GM18861 (cell line): Measurements from ENCODE around the gene NELL2.
"Not testable (repeated sequence)": the region's sequence is repeated elsewhere in the genome, so short reads cannot be mapped to it uniquely, and the experiment has no call there.

Experiments used
- ATAC-seq: cut with Tn5 transposase; IDR thresholded peaks from one replicate; pipeline ENCODE4 v1.9.1; 2021; ENCODE audit not compliant: unreplicated experiment

The NELL2 gene

DNA sequence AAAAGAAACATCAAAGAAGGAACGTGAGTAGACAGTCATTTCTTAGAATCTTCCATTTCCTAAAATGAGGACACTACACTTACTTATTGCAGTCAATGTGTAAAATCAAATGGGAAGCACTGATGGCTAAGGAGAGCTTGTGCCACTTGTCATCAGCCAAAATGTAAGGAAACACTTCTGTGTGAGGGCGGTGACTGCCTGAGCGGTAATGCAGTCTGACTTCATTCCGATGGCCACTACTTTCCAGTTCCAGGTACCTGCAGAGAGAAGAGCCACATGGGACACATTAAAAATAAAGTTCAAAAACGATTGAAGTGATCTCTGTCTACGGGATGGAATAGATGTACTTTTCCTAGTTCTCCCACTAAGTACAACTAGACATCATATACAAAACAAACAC lies 96.3 kb downstream of the NELL2 start:
- no peak for ATAC-seq

DNA sequence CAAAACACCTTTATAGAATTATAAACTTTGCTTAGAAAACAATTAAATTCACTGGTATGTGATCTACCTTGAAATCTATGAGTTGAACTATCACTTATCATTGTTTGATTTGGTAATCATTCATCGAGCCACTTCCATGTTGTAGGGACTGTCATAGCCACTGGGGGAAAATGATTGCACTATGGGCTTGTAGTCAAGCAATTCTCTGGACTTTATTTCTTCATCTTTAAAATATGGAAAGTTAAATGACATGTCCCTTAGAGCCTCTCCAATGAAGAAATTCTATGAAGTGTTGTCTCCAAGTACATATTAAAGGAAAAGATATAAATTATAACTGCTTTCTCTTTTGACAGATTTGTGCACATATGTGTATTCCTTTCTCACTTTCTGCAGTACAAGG lies 97.3 kb downstream of the NELL2 start:
- ATAC-seq, result no peak

DNA sequence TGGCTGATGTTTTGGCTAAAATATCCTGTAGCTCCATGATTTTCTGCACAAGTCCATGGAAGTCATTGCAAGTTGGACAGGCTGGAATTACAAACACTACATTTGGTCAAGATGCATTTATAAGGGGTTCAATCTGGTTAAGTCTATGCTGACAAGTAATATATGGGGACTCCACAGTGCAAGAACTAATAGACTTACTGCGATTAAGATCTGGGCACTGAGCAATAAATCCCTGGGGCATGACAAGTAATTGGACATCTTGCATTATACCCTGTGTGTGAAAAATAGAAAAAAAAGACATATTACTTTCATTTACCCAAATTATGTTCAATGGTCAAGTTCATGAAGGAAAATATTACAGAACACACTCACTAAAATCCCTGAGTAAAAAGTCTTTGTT lies 99.1 kb downstream of the NELL2 start:
- no peak for ATAC-seq

DNA sequence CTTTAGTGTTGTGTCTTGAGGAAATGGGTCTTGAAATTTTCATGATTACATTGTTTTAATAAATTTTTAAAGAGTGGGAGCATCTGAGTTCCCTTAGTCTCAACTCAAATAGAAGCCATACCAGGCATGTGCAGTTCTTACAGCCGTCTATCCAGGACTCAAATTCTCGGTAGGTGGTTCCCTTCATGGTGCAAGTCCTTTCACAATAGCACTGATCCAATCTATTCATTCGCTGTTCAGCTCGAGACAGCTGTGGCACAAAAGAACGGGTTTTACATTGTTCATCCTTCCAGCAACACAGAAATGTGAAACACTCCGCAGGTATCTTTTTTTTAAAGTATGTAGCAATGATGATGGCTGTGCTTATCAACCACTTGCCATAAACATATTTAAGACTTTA lies 100.2 kb downstream of the NELL2 start:
- ATAC-seq, result no peak

DNA sequence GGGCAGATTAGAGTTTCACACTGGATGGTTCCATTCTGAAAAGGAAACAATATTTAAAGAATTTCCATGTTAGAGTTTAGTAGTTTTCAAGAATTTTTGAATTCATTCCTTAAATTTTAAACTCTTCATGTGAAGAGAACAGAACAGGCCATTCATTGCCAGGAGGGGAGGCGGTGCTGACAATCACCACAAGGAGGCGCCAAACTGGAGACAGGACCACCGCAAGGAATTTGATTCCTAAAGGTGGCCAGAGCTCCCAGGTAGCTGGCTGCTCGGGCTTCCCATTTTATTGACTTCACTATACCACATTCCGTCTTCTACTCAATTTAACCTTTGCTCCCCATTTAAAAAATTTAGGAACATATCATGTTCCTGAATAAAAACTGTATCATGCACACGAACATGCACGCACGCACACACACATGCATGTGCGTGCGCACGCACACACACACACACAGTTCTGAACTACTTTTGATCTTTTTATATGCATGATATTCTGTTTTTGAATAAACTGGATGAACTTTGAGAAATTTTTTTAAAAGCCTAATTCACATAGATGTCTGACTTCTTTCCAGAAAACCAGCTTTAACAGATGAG lies 101.2 kb downstream of the NELL2 start:
- ATAC-seq, result no peak

DNA sequence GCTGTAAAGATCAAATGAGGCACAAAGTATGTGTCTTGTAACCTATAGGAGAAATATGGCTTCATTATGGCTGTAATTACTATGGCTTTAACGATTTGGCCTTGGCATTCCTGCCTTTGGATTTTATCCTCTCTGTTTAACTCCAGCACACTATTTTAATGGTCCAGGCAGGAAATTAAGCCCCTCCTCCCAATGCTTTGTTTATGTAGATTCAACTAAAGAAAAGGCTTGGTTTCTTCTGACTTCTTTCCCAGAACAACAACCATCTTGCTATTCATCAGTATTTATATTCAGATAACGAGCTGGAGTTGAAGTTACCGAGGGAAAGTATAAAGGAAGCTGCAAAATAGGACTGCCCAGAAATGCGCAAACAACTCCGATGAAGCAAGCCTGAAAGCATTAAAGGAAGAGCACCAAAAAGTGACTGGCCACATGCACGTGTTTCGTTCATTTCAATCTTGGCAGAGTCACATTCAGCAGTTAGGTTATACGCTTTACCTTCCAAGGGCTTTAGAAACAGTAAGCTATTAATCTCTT lies 104.6 kb downstream of the NELL2 start:
- ATAC-seq, result no peak

DNA sequence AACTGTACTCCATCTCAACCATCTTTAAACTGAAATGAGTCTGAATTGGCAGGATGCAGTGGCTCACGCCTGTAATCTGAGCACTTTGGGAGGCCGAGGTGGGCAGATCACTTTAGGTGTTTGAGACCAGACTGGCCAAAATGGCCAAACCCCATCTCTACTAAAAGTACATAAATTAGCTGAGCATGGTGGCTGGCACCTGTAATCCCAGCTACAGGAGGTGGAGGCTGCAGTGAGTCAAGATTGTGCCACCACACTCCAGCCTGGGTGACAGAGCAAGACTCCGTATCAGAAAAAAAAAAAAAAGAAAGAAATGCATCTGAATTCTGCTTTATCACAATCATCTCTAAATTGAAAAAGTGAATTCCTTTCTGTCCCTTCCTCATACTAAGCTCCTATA lies 110.3 kb downstream of the NELL2 start:
- no peak for ATAC-seq

DNA sequence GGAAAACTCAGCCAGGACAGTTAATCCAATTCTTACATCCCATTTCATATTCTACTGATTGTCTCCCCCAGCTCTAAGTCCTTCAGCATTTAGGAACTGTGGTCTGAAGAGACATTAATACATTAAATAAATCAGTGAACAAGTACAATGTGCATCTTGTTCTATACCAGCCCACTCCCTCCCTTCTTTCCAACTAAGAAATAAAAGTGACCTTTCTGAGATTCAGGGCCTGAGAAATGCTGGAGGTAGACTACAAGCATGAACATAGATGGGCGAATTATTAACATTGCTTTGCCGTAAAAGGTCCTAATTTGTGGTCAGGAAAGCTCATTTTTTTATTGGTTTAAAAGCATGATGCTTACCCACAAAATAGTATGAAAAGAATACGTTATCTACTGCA lies 113.1 kb downstream of the NELL2 start:
- ATAC-seq, result no peak

DNA sequence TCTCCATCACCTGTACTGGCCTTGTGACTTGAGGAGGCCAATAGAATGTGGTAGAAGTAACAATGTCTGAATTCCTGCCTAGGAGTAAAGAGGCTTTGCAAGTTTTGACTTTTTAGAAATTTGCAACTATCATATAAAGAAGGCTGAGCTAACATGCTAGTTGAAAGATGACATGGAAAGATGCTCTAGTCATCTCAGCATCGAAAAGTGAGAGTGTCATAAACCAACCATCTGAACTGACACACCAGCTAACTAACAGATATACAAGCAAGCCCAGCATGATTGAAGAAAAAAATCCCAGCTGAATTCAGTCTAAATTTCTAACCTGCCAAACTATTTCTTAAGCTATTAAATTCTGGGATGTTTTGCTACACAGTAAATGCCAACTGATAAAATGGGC lies 116.8 kb downstream of the NELL2 start:
- no peak for ATAC-seq

DNA sequence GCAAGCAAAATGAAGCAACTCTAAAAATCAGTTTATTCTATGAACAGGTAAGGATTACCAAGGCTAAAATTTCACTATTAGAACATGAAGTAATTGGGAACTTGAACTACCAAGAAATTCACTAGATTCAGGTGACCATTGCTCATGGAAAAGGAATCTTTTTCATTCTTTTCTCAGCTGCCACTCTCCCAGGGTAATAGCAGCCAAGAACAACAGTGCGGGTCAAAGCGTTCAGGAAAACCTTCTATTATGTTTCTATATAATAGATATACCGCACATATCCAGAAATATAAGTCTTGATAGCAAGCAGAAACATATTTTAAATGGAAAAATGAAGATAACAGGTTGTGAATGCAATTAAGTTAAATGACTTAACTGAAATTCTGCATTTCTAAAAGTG lies 125.6 kb downstream of the NELL2 start:
- ATAC-seq, result no peak

DNA sequence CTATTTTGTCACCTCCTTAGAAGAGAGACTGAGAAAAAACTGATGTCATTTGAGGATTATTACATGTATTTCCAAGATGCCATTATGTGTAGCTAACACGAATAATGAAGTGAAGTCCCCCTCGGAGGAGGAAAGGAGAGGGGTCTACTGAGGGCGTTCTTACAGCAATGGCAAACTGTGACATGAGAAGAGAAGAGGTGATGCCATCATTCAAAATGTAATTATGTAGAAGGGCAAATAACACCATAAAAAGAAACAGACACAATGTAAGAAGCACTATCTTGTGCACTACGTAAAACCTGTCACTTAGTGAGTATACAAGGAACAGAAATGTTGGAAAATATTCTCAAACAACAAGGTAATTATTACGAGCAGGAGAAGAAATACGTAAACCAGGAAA lies 126.5 kb downstream of the NELL2 start:
- no peak for ATAC-seq

DNA sequence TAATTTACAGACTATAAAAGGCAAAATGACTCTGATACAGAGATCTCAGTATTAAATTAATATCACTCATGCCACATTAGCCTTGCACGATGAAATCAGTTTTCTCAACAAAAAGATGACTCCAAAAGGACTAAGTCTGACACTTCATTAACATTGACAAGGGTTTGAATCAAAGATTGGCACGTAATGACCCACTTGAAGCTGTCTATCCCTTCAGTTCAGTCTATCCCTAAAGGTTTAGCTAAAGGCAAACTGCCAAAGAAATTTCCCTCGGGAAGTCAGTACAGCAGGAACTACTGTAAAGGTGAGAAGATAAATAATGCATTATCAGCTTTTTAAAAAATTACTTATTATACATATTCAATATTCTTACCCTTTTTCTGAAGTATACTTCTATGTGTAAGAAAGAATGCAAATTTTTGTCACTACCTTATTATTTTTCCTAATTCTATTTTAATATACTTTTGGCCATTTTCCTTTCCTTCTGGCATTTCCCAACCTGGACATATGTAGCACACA lies 127.1 kb downstream of the NELL2 start:
- no peak for ATAC-seq

DNA sequence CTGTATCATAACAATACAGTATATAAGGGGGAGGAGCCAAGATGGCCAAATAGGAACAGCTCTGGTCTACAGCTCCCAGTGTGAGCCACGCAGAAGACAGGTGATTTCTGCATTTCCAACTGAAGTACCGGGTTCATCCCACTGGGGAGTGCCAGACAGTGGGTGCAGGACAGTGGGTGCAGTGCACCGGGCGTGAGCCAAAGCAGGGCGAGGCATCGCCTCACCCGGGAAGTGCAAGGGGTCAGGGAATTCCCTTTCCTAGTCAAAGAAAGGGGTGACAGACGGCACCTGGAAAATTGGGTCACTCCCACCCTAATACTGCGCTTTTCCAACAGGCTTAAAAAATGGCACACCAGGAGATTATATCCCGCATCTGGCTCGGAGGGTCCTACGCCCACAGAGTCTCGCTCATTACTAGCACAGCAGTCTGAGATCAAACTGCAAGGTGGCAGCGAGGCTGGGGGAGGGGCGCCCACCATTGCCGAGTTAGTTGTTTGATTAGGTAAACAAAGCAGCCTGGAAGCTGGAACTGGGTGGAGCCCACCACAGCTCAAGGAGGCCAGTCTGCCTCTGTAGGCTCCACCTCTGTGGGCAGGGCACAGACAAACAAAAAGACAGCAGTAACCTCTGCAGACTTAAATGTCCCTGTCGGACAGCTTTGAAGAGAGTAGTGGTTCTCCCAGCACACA lies 134.7 kb downstream of the NELL2 start:
- ATAC-seq, result not testable (repeated sequence)

DNA sequence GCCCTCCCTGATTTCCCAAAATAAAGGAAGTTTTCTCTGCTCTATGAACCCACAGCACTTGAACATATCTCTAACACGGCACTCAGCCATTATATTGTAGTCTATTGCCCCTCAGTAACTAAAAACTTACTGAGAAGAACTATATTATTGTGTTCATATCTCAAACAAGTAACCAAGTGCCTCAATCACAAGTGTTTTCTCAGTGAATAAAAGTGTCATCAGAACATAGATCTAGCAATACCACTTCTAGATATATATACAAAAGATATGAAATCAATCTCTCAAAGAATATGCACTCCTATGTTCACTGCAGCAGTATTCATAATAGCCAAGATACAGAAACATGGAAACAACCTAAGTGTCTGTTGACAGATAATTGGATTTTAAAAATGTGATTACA lies 138.1 kb downstream of the NELL2 start:
- ATAC-seq, result no peak

DNA sequence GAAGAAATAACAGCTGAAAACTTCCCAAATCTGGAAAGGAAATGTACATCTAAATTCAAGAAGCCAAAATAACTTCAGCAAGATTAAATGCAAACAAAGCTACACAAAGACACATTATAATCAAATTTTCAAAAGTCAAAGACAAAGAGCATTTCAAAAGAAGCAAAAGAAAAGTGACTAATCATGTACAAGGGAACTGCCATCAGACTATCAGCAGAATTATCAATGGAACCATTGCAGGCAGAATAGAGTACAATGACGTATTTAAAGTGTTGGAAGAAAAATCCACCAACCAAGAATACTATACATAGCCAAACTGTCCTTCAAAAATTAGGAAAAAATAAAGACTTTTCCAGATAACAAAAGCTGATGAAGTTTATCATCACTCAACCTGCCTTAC lies 147.5 kb downstream of the NELL2 start:
- no peak for ATAC-seq

DNA sequence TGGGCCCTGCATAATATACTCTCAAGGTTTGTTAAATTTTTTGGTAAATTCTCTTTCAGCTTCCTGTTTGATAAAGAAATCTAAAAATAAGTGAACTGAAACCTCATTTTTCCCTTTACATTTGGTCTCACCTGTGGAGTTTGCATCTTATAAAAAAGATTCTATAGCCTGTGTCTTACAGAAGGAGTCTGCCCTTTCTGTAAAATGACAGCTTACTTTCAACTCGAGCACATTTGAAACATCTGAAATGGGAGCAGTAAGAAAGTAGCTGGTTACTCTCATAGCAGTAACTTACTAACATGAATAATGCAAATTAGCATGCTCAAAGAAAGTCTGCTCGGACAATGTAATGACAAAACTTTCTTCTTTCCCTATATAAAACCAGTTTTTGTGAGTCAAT lies 155.8 kb downstream of the NELL2 start:
- no peak for ATAC-seq

DNA sequence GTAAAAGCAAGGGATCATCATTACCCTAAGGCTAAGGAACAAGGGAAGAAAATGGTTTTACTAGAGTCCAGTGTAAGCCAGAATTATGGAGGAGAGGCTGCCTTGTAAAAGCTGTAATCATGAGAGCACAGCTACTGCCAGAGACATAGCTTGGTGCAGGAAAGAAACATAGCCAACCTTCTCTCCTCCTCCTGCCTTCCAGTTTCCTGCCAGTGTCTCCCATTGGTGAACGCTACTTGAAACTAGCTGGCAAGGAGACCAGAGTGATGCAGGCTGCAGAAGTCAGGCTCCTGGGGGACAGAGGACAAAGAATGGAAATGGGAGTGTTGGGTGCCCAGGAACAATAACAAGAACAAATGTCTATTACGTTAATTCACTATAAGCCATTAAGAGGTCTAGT lies 158.5 kb downstream of the NELL2 start:
- ATAC-seq, result no peak

DNA sequence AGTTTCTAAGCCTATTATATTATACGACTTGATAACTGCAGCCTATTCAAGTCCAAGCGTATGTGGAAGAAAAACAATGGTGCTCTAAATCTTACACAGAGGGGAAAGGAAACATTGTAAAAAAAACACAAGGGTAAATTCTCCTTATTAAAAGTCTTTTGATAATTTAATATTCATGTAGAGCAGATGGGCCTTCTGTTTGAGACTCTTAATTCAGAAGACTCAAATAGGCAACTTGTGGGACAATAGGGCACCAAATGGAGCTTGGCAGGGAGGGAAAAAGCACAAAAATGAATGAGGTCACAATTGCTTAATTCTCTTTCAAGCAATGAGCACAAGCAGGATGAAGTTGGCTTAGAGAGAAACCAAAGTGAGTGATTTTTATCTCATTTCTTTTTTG lies 159.4 kb downstream of the NELL2 start:
- no peak for ATAC-seq

DNA sequence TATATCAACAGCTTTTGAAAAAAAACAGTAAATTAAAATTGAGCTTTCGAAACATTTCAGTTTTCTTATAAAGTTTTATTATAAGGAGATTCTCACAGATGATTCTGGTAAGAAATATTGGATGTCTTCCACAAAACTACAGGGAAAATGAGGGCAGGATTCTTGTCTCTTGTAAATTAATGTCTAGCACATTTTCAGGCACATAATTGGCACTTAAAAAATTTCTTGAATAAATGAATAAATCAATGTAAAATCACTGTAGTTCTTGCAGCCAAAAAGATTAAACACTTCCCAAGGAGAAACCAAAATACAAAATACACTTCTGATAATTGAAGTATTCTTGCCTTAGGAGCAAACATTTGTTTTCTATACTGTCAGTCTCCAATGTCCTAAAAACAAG lies 164.4 kb downstream of the NELL2 start:
- ATAC-seq, result no peak

DNA sequence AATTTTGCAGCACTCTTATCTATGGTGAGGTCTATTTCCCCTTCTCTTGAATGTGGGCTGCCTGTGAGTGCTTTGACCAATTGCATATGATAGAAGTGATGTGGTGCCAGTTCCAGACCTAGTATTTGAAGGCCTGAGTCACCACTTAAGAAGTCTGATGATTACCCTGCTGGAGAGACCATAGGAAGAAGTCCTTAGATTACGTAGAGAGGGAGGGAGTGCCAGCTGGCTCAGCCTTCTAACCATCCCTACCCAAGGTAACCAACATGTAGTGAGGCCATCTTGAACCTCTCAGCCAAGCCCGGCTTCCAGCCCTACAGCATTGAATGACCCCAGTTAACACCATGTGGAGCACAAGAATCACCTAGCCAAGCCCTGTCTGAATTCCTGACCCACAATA lies 166.9 kb downstream of the NELL2 start:
- no peak for ATAC-seq

DNA sequence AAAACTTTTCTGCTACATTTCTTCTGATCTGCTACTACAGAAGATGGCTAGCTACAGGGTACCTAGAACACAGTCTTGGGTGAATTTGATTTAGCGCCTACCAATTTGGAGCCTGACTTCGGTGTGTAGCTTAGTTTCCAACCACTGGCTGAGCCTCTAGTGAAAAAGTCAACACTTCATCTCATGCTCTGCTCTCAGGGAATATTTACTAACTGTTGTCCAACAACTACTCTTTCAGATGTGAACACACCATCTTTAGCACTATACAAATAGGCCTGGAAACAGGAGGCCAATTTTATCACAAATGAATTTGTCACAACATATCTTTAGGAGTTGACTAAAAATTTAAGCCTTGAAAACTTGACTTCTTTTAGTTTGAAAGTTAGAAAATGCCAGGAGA lies 167.9 kb downstream of the NELL2 start:
- ATAC-seq, result no peak

DNA sequence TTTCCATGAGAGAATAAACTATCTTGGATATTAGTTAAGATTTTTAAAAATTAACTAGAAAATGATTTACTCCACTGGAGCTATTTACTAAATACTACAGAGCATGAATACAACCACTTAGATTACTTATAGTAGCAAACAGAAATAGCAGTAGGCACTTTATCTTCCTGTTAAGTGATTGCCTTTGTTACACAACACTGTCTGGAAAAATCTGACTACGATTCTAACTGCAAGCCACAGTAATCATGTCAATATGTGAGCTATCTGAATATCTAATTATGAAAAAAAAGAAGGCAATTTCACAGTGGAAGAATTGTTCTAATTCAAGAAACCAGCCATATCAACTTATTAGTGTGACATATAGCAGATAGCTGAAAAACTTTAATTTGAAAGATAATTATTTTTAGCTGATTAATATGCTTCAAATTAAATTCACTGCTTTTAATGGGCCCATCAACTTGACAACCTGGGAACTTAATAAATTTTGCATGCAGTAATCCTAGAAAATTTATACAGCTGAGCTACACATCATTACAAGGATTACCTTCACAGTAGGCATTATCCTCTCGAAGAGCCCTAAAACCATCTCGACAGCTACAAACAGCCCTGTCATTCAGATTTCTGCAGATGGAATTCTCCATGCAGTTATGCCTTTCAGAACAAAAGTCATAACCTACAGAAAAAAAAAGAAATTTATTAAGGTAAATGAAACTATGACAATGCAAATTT lies 172.8 kb downstream of the NELL2 start:
- no peak for ATAC-seq
